ENCODE results near the gene MYOT. TPM values are rescaled to one million over a fixed set of nuclear protein-coding genes. Genes with fewer than 3 reads are reported as not detected.

The MYOT gene
- total and polyA plus RNA-seq, 2 donors (not counting 1 experiment from before 2014, with no cell fraction given) = not detected

DNA sequence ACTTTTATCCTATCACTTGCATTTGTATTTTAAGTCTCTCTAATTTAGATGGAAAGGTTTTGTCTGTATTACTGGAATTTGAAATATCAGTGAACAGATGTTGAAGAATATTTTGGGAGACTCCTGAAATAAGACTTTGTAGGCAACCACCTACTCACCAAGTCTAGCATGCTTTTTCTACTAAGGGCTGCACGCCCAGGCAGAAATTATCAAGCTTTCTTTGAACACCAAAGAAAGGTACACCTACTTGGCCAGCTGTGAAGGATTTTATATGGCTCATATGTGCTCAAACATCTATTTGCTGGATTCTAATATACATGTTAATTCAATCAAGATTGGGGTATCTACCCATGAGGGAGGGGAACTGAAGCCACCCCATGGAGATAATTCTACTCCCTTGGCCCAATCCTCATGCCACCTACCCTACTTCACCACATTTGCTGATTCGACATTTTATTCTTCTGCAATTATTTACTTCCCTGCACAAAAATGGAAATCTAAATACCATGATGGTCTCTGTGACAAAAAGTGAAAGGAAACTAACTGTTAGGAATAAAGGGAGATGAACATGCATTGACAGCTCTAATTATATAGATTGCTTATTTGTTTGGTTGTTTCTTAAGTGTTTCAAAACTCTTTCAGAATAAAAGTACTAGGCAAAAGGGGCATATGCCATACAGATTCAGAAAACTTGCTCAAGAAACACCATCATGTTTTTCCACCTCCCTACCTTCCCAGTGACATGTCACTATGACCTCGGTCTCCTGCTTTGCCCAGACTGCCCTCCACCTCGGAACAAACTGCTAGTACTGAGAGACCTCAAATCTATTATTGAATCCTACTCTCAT lies 895 bp upstream of the MYOT start:
- ATAC-seq (ENCODE audit: low read depth) (no peak), DNase-seq (no peak)
- no peak overlapping the region for H3K27ac ChIP-seq (ENCODE audit: low read length in 2 of 2)
- H4K20me1 ChIP-seq (ENCODE audit: control insufficient read depth, insufficient read depth, low read length, poor library complexity, severe bottlenecking) = no peaks in the 10 kb centered on the region
- Mint-ChIP-seq H3K4me3 (no peak overlapping the region), H3K4me1 (peaks cover 9% of the 10 kb centered on the region), H3K27ac (no peak overlapping the region), H3K27me3 (no peaks in the 10 kb centered on the region), H3K9me3 (ENCODE audit: insufficient read depth) (no peaks in the 10 kb centered on the region)
- ChIA-PET POLR2A (no interaction called here), CTCF (no interaction called here)
- no peaks in the 10 kb centered on the region for H3K36me3 ChIP-seq (replicated peaks in 1 of 2; ENCODE audit: control extremely low read depth in 1 of 2, control insufficient read depth in 1 of 2, extremely low read depth in 1 of 2, insufficient read depth in 2 of 2, low read length in 1 of 2)
- 100% methylated on average over 1 of the region's 4 CpGs for WGBS (ENCODE audit: insufficient coverage)
- no peaks in the 10 kb centered on the region for H3K27me3 ChIP-seq (replicated peaks in 1 of 4; ENCODE audit: control extremely low read depth in 1 of 4, control insufficient read depth in 3 of 4, insufficient read depth in 4 of 4, low read length in 3 of 4)
- no peak overlapping the region for H2AFZ ChIP-seq (ENCODE audit: insufficient read depth, low read depth, low read length, poor library complexity, severe bottlenecking)
- no peak overlapping the region for H3K4me3 ChIP-seq (ENCODE audit: control extremely low read depth in 1 of 5, extremely low read depth in 1 of 5, insufficient read depth in 1 of 5, low read depth in 2 of 5, low read length in 4 of 5)
- no peak overlapping the region for H3K4me2 ChIP-seq (replicated peaks; ENCODE audit: low read depth, low read length, poor library complexity, severe bottlenecking)
- TF ChIP-seq, protein P1, sequence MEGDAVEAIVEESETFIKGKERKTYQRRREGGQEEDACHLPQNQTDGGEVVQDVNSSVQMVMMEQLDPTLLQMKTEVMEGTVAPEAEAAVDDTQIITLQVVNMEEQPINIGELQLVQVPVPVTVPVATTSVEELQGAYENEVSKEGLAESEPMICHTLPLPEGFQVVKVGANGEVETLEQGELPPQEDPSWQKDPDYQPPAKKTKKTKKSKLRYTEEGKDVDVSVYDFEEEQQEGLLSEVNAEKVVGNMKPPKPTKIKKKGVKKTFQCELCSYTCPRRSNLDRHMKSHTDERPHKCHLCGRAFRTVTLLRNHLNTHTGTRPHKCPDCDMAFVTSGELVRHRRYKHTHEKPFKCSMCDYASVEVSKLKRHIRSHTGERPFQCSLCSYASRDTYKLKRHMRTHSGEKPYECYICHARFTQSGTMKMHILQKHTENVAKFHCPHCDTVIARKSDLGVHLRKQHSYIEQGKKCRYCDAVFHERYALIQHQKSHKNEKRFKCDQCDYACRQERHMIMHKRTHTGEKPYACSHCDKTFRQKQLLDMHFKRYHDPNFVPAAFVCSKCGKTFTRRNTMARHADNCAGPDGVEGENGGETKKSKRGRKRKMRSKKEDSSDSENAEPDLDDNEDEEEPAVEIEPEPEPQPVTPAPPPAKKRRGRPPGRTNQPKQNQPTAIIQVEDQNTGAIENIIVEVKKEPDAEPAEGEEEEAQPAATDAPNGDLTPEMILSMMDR (IDR thresholded peaks at IDR 0.05) = no peak
- TF ChIP-seq EZH2 (IDR thresholded peaks at IDR 0.05; ENCODE audit: borderline replicate concordance, insufficient read depth, low read depth, low read length, poor library complexity, severe bottlenecking) = no peak
- H3K9ac ChIP-seq (ENCODE audit: low read length) = no peak overlapping the region
- H3K79me2 ChIP-seq (ENCODE audit: control insufficient read depth, insufficient read depth, low read length) = no peaks in the 10 kb centered on the region
- intact Hi-C loops (cut with micrococcal nuclease) = no loop called here
- no peaks in the 10 kb centered on the region for H3K9me3 ChIP-seq (ENCODE audit: control extremely low read depth in 1 of 3, control insufficient read depth in 2 of 3, insufficient read depth in 1 of 3, low read length in 2 of 3)
- H3K4me1 ChIP-seq (ENCODE audit: control insufficient read depth in 2 of 2, insufficient read depth in 2 of 2, low read length in 2 of 2) = peaks cover 0 to 2% of the 10 kb centered on the region in 2 donors

DNA sequence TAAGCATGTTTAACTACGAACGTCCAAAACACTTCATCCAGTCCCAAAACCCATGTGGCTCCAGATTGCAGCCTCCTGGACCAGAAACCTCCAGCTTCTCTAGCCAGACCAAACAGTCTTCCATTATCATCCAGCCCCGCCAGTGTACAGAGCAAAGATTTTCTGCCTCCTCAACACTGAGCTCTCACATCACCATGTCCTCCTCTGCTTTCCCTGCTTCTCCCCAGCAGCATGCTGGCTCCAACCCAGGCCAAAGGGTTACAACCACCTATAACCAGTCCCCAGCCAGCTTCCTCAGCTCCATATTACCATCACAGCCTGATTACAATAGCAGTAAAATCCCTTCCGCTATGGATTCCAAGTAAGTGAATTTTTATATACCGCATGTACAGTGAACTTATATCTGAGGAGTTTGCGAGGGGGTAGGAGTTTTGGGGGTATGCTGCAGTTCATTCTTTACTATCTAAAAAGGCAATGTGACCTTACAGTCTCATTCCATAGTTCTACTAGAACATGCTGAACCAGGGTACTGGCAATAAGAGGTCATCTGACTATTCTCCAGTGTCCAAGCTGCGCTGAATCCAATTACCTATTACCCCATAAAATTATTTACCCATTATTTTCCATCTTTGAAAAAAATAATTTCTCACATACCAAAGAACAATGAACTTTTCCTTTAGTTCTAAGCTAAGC lies 3.1 kb downstream of the MYOT start:
- intact Hi-C loops (cut with micrococcal nuclease) = no loop called here
- Histone ChIP-seq H3K9me3 (ENCODE audit: control extremely low read depth in 1 of 3, control insufficient read depth in 2 of 3, insufficient read depth in 1 of 3, low read length in 2 of 3) (no peaks in the 10 kb centered on the region), H3K4me1 (ENCODE audit: control insufficient read depth in 2 of 2, insufficient read depth in 2 of 2, low read length in 2 of 2) (no peaks in the 10 kb centered on the region), H3K36me3 (replicated peaks in 1 of 2; ENCODE audit: control extremely low read depth in 1 of 2, control insufficient read depth in 1 of 2, extremely low read depth in 1 of 2, insufficient read depth in 2 of 2, low read length in 1 of 2) (no peaks in the 10 kb centered on the region), H3K9ac (ENCODE audit: low read length) (no peak overlapping the region), H3K79me2 (ENCODE audit: control insufficient read depth, insufficient read depth, low read length) (no peaks in the 10 kb centered on the region), H3K4me2 (replicated peaks; ENCODE audit: low read depth, low read length, poor library complexity, severe bottlenecking) (no peak overlapping the region), H3K4me3 (ENCODE audit: control extremely low read depth in 1 of 5, extremely low read depth in 1 of 5, insufficient read depth in 1 of 5, low read depth in 2 of 5, low read length in 4 of 5) (no peak overlapping the region), H3K27me3 (replicated peaks in 1 of 4; ENCODE audit: control extremely low read depth in 1 of 4, control insufficient read depth in 3 of 4, insufficient read depth in 4 of 4, low read length in 3 of 4) (no peaks in the 10 kb centered on the region), H4K20me1 (ENCODE audit: control insufficient read depth, insufficient read depth, low read length, poor library complexity, severe bottlenecking) (no peaks in the 10 kb centered on the region), H3K27ac (ENCODE audit: low read length in 2 of 2) (no peak overlapping the region), H2AFZ (ENCODE audit: insufficient read depth, low read depth, low read length, poor library complexity, severe bottlenecking) (no peak overlapping the region)
- WGBS (ENCODE audit: insufficient coverage) = 97% methylated on average over 4 of the region's 7 CpGs
- ATAC-seq (ENCODE audit: low read depth) = no peak
- CTCF ChIA-PET = interaction anchor here (0.5 to 1.1 kb wide), 2 partner anchors 92 to 128 kb away, joined by 3 to 4 read pairs; no protein-coding TSS in a partner anchor
- Mint-ChIP-seq H3K4me3 (no peak overlapping the region), H3K27ac (no peak overlapping the region), H3K27me3 (no peaks in the 10 kb centered on the region), H3K9me3 (ENCODE audit: insufficient read depth) (no peaks in the 10 kb centered on the region), H3K4me1 (peaks cover 8% of the 10 kb centered on the region)
- POLR2A ChIA-PET = interaction anchor here (0.7 kb wide), 1 partner anchor 18 kb away, joined by 4 read pairs; no protein-coding TSS in a partner anchor
- no peak for TF ChIP-seq EZH2 (IDR thresholded peaks at IDR 0.05; ENCODE audit: borderline replicate concordance, insufficient read depth, low read depth, low read length, poor library complexity, severe bottlenecking)
- TF ChIP-seq, protein P1 (IDR thresholded peaks at IDR 0.05) = no peak
- no peak for DNase-seq

All from B cell (primary cell).